IgD-negative memory B cell (primary cell): ENCODE results near the gene UNCX. TPM values are rescaled to one million over a fixed set of nuclear protein-coding genes. Genes with fewer than 3 reads are reported as not detected.
A peak's percentile ranks its signal among the peaks of the same experiment; 100 is the strongest.
"Not testable (repeated sequence)": the region's sequence is repeated elsewhere in the genome, so short reads cannot be mapped to it uniquely, and the experiment has no call there.

Experiments used
- H3K27ac Mint-ChIP-seq, 3 donors: one replicate each; pipeline ENCODE4 v1.8.0; 2020 to 2022; ENCODE audit warnings: mild to moderate bottlenecking in 3 of 3, mixed read lengths in 3 of 3, moderate library complexity in 1 of 3
- H3K27me3 Mint-ChIP-seq: one replicate; pipeline ENCODE4 v1.8.0; 2021; ENCODE audit warnings: mixed read lengths
- H3K36me3 Mint-ChIP-seq: one replicate; pipeline ENCODE4 v1.8.0; 2020; ENCODE audit warnings: mild to moderate bottlenecking, mixed read lengths
- H3K4me1 Mint-ChIP-seq, 3 donors: one replicate each; pipeline ENCODE4 v1.8.0; 2020 to 2022; ENCODE audit warnings: mixed read lengths in 3 of 3, mild to moderate bottlenecking in 1 of 3
- H3K4me3 Mint-ChIP-seq, 4 donors: one replicate each; pipeline ENCODE4 v1.8.0; 2020 to 2022; ENCODE audit warnings: mild to moderate bottlenecking in 4 of 4, mixed read lengths in 4 of 4, moderate library complexity in 3 of 4
- H3K9me3 Mint-ChIP-seq, 3 donors: one replicate each; pipeline ENCODE4 v1.8.0; 2020 to 2021; ENCODE audit warnings: mixed read lengths in 3 of 3, mild to moderate bottlenecking in 1 of 3
- polyA plus RNA-seq: library from polyadenylated mRNA; unstranded; fragments of 300-500 nt; fragmentation: Illumina TruSeq; gene quantifications from one replicate; pipeline ENCODE4 v1.2.3, GENCODE V29; 2021

UNCX gene
- polyA plus RNA-seq, 1 donor from 2014 or later = not detected

- H3K27me3 Mint-ChIP-seq = peaks cover 19% of the 10 kb centered on the region
- no peaks in the 10 kb centered on the region for H3K4me1 Mint-ChIP-seq
- H3K4me3 Mint-ChIP-seq = no peak overlapping the region
- H3K36me3 Mint-ChIP-seq = no peaks in the 10 kb centered on the region
- H3K27ac Mint-ChIP-seq = no peak overlapping the region
- no peaks in the 10 kb centered on the region for H3K9me3 Mint-ChIP-seq
These were observed 23.6 kb upstream of the UNCX start for GRCh38 chr7:1209097-1209496.

GRCh38 chr7:1210321-1210978 lies 22.2 kb upstream of the UNCX start:
- Mint-ChIP-seq H3K27me3 (peaks cover 21% of the 10 kb centered on the region), H3K27ac (peak overlapping the region in 1 of 3 donors; percentile 18), H3K4me1 (no peaks in the 10 kb centered on the region), H3K9me3 (no peaks in the 10 kb centered on the region), H3K4me3 (no peak overlapping the region), H3K36me3 (no peaks in the 10 kb centered on the region)

GRCh38 chr7:1210979-1211608 lies 21.6 kb upstream of the UNCX start:
- peaks cover 21% of the 10 kb centered on the region for H3K27me3 Mint-ChIP-seq
- H3K27ac Mint-ChIP-seq = no peak overlapping the region
- no peaks in the 10 kb centered on the region for H3K9me3 Mint-ChIP-seq
- no peaks in the 10 kb centered on the region for H3K36me3 Mint-ChIP-seq
- H3K4me1 Mint-ChIP-seq = no peaks in the 10 kb centered on the region
- H3K4me3 Mint-ChIP-seq = no peak overlapping the region

GRCh38 chr7:1211611-1212010 lies 21.1 kb upstream of the UNCX start:
- Mint-ChIP-seq H3K9me3 (no peaks in the 10 kb centered on the region), H3K27ac (no peak overlapping the region), H3K36me3 (no peaks in the 10 kb centered on the region), H3K4me1 (no peaks in the 10 kb centered on the region), H3K27me3 (peaks cover 21% of the 10 kb centered on the region), H3K4me3 (no peak overlapping the region)

- H3K36me3 Mint-ChIP-seq, H3K4me3 Mint-ChIP-seq, H3K27ac Mint-ChIP-seq, H3K9me3 Mint-ChIP-seq, H3K4me1 Mint-ChIP-seq: not testable (repeated sequence)
- peaks cover 22% of the 10 kb centered on the region for H3K27me3 Mint-ChIP-seq
These were observed 20.6 kb upstream of the UNCX start for GRCh38 chr7:1212025-1212424.

GRCh38 chr7:1214516-1214915 lies 18.2 kb upstream of the UNCX start:
- Mint-ChIP-seq H3K4me3 (no peak overlapping the region), H3K4me1 (no peaks in the 10 kb centered on the region), H3K9me3 (peaks cover 0 to 5% (median 5%) of the 10 kb centered on the region in 3 donors), H3K27me3 (peaks cover 23% of the 10 kb centered on the region), H3K36me3 (no peaks in the 10 kb centered on the region), H3K27ac (no peak overlapping the region)

GRCh38 chr7:1218541-1219165 lies 14.0 kb upstream of the UNCX start:
- Mint-ChIP-seq H3K4me1 (no peaks in the 10 kb centered on the region), H3K27ac (no peak overlapping the region), H3K27me3 (peaks cover 34% of the 10 kb centered on the region), H3K9me3 (peaks cover 0 to 7% (median 5%) of the 10 kb centered on the region in 3 donors), H3K4me3 (no peak overlapping the region), H3K36me3 (no peaks in the 10 kb centered on the region)

- H3K4me1 Mint-ChIP-seq = no peaks in the 10 kb centered on the region
- H3K27me3 Mint-ChIP-seq = peaks cover 37% of the 10 kb centered on the region
- no peaks in the 10 kb centered on the region for H3K36me3 Mint-ChIP-seq
- peaks cover 0 to 7% (median 5%) of the 10 kb centered on the region in 3 donors for H3K9me3 Mint-ChIP-seq
- H3K27ac Mint-ChIP-seq = peak overlapping the region in 1 of 3 donors; percentile 79
- no peak overlapping the region for H3K4me3 Mint-ChIP-seq
These were observed 13.2 kb upstream of the UNCX start for GRCh38 chr7:1219498-1219897.

GRCh38 chr7:1220000-1220726 lies 12.5 kb upstream of the UNCX start:
- Mint-ChIP-seq H3K4me3 (no peak overlapping the region), H3K9me3 (peaks cover 0 to 7% (median 5%) of the 10 kb centered on the region in 3 donors), H3K27me3 (peaks cover 37% of the 10 kb centered on the region), H3K27ac (peak overlapping the region in 1 of 3 donors; percentile 79), H3K4me1 (no peaks in the 10 kb centered on the region), H3K36me3 (no peaks in the 10 kb centered on the region)

- H3K9me3 Mint-ChIP-seq = peaks cover 0 to 7% (median 5%) of the 10 kb centered on the region in 3 donors
- peaks cover 0 to 3% (median 0%) of the 10 kb centered on the region in 3 donors for H3K4me1 Mint-ChIP-seq
- H3K27ac Mint-ChIP-seq = peak overlapping the region in 2 of 3 donors; percentile 20 to 82
- H3K36me3 Mint-ChIP-seq = no peaks in the 10 kb centered on the region
- H3K27me3 Mint-ChIP-seq = peaks cover 42% of the 10 kb centered on the region
- H3K4me3 Mint-ChIP-seq = no peak overlapping the region
These were observed 11.5 kb upstream of the UNCX start for GRCh38 chr7:1220977-1221745.

GRCh38 chr7:1223196-1223981 lies 9.3 kb upstream of the UNCX start:
- Mint-ChIP-seq H3K4me3 (peak overlapping the region in 1 of 4 donors; percentile 27), H3K27me3 (peaks cover 48% of the 10 kb centered on the region), H3K36me3 (no peaks in the 10 kb centered on the region), H3K4me1 (peaks cover 0 to 3% (median 0%) of the 10 kb centered on the region in 3 donors), H3K9me3 (peaks cover 0 to 2% (median 0%) of the 10 kb centered on the region in 3 donors), H3K27ac (peak overlapping the region; percentile 62 to 95 (median 93))

GRCh38 chr7:1224086-1224716 lies 8.5 kb upstream of the UNCX start:
- Mint-ChIP-seq H3K4me3 (peak overlapping the region in 1 of 4 donors; percentile 39), H3K36me3 (no peaks in the 10 kb centered on the region), H3K4me1 (peaks cover 0 to 3% (median 3%) of the 10 kb centered on the region in 3 donors), H3K27me3 (peaks cover 51% of the 10 kb centered on the region), H3K27ac (no peak overlapping the region), H3K9me3 (peaks cover 0 to 4% (median 0%) of the 10 kb centered on the region in 3 donors)

- Mint-ChIP-seq H3K4me3 (no peak overlapping the region), H3K27me3 (peaks cover 48% of the 10 kb centered on the region), H3K9me3 (peaks cover 0 to 4% (median 0%) of the 10 kb centered on the region in 3 donors), H3K27ac (peak overlapping the region in 1 of 3 donors; percentile 89), H3K4me1 (peaks cover 0 to 3% (median 3%) of the 10 kb centered on the region in 3 donors), H3K36me3 (no peaks in the 10 kb centered on the region)
These were observed 7.6 kb upstream of the UNCX start for GRCh38 chr7:1225030-1225429.
